Measurements from ENCODE around the gene CABP2.
A peak's percentile ranks its signal among the peaks of the same experiment; 100 is the strongest.

The CABP2 gene

DNA sequence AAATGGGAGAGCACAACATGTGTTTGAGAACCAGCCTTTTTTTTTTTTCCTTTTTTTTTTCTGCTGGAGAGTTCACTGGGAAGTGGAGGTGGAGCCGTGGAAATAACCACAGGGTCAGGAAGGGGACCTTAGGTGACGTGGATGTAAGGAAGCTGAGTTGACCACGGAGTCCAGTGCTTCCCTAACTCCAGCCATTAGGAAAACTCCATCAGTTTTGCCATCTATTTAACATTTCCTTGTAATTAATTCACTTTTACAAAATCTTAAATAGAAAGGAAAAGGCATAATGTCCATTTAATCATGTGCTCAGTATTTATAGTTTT is 13.3 kb downstream of the CABP2 start:
- H3K27ac ChIP-seq (ENCODE audit: low read depth, low read length), result no peak overlapping the region
- peaks cover 28% of the 10 kb centered on the region for H3K4me1 ChIP-seq (ENCODE audit: control insufficient read depth, low read length)
- peaks cover 24% of the 10 kb centered on the region for H3K27me3 ChIP-seq (ENCODE audit: control insufficient read depth, low read length)
- peaks cover 25% of the 10 kb centered on the region for H3K79me2 ChIP-seq (ENCODE audit: control insufficient read depth, low read length)
- H3F3A ChIP-seq (ENCODE audit: control insufficient read depth, insufficient read depth), result peaks cover 4% of the 10 kb centered on the region
- no peaks in the 10 kb centered on the region for H3K9me3 ChIP-seq (ENCODE audit: control insufficient read depth, insufficient read depth, low read length)
- TF ChIP-seq, protein P1, sequence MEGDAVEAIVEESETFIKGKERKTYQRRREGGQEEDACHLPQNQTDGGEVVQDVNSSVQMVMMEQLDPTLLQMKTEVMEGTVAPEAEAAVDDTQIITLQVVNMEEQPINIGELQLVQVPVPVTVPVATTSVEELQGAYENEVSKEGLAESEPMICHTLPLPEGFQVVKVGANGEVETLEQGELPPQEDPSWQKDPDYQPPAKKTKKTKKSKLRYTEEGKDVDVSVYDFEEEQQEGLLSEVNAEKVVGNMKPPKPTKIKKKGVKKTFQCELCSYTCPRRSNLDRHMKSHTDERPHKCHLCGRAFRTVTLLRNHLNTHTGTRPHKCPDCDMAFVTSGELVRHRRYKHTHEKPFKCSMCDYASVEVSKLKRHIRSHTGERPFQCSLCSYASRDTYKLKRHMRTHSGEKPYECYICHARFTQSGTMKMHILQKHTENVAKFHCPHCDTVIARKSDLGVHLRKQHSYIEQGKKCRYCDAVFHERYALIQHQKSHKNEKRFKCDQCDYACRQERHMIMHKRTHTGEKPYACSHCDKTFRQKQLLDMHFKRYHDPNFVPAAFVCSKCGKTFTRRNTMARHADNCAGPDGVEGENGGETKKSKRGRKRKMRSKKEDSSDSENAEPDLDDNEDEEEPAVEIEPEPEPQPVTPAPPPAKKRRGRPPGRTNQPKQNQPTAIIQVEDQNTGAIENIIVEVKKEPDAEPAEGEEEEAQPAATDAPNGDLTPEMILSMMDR (IDR thresholded peaks at IDR 0.05; ENCODE audit: low read depth, low read length, poor library complexity, severe bottlenecking), result no peak
- TF ChIP-seq EZH2phosphoT487 (IDR thresholded peaks at IDR 0.05; ENCODE audit: borderline replicate concordance, low read length), result no peak
- no peak overlapping the region for H3K4me3 ChIP-seq (ENCODE audit: low read length)
- no peaks in the 10 kb centered on the region for H3K9me2 ChIP-seq (replicated peaks; ENCODE audit: control insufficient read depth, low read length)
- no peak overlapping the region for H3K4me2 ChIP-seq (ENCODE audit: low read length)
- H3K36me3 ChIP-seq (ENCODE audit: control insufficient read depth, low read length), result peaks cover 12% of the 10 kb centered on the region
- H4K20me1 ChIP-seq (ENCODE audit: control insufficient read depth, insufficient read depth, low read depth, low read length), result no peaks in the 10 kb centered on the region

DNA sequence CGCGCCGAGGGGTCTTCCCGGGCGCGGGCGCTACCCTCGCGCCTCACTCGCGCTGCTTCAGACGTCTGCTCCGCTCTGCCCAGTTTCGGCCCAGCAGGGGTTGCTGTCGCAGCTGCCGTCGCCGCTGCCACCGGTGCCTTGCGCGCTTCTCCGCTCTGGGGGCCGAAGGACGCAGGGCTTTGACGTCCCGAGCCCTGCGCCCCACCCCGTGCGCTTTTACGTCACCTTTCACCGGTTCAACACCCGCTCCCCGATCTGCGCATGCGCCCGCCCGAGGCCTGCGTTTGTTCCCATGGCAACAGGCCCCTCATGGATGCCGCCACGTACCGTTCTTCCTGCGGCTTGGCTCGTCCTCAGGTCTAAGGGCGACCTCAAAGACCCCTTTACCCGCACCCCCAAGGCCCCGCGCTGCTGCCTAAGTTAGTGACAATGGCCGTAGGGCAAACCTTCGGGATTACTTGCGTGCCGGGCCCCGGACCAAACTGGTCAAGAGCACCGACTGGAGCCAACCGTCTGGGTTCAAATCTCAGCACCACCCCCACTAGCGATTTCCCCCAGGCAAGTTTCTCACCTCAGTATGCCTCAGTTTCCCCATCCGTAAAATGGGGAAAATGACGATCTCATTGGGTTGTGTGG is 14.6 kb downstream of the CABP2 start:
- H3K4me2 ChIP-seq (ENCODE audit: low read length), result peak overlapping the region; percentile 83
- H4K20me1 ChIP-seq (ENCODE audit: control insufficient read depth, insufficient read depth, low read depth, low read length), result peaks cover 3% of the 10 kb centered on the region; the same call in 1 of the 2 replicates
- no peaks in the 10 kb centered on the region for H3K9me2 ChIP-seq (replicated peaks; ENCODE audit: control insufficient read depth, low read length)
- peak overlapping the region; percentile 68 for H3K27ac ChIP-seq (ENCODE audit: low read depth, low read length)
- H3K4me3 ChIP-seq (ENCODE audit: low read length), result peak overlapping the region; percentile 89
- TF ChIP-seq, protein P1 (IDR thresholded peaks at IDR 0.05; ENCODE audit: low read depth, low read length, poor library complexity, severe bottlenecking), result no peak
- TF ChIP-seq EZH2phosphoT487 (IDR thresholded peaks at IDR 0.05; ENCODE audit: borderline replicate concordance, low read length), result no peak
- H3K9me3 ChIP-seq (ENCODE audit: control insufficient read depth, insufficient read depth, low read length), result no peaks in the 10 kb centered on the region
- peaks cover 17% of the 10 kb centered on the region for H3K27me3 ChIP-seq (ENCODE audit: control insufficient read depth, low read length)
- H3K79me2 ChIP-seq (ENCODE audit: control insufficient read depth, low read length), result peaks cover 38% of the 10 kb centered on the region
- peaks cover 32% of the 10 kb centered on the region for H3K4me1 ChIP-seq (ENCODE audit: control insufficient read depth, low read length)
- H3F3A ChIP-seq (ENCODE audit: control insufficient read depth, insufficient read depth), result peaks cover 4% of the 10 kb centered on the region
- H3K36me3 ChIP-seq (ENCODE audit: control insufficient read depth, low read length), result peaks cover 15% of the 10 kb centered on the region

DNA sequence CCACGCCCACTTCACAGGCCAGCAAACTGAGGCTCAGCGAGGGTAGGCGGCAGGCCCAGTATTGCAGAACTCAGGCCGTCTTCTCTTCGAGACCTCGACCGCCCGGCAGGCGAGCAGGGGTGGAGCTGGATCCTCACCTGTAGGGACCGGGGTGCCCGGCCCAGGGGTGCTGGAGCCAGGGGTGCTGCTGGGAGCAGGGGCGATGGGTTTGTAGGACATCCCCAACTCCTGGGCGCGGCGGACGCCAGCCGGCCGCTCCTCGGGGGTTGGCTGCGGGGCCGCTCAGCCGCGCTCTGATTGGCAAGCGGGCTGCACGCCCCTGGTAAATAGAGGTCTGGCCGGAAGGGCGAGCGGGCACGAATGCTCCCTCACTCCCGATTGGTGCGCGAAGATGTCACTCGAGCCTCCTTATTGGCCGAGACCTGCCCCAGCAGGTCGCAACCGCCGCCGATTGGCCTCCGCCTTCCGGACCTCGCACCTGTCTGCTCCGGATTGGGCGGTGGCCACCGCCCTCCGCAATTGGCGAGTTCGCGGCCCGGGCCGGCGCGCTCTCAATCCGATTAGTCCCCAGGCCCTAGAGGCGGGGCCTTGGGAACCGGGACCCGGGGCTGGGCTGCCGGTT is 15.3 kb downstream of the CABP2 start, which contains the start of gene CDK2AP2:
CDK2AP2 (minus strand) TSS at position 299 of the 622 bp plus-strand sequence; CDS start at position 219, 80 bp downstream.
- Histone ChIP-seq H3K4me2 (ENCODE audit: low read length) (peak within 1 kb of the TSS; percentile 83), H3K9me2 (replicated peaks; ENCODE audit: control insufficient read depth, low read length) (no peaks in the 10 kb centered on the region), H3F3A (ENCODE audit: control insufficient read depth, insufficient read depth) (peaks cover 4% of the 10 kb centered on the region), H3K27me3 (ENCODE audit: control insufficient read depth, low read length) (peaks cover 14% of the 10 kb centered on the region; the same call in 1 of the 2 replicates), H3K27ac (ENCODE audit: low read depth, low read length) (peak within 1 kb of the TSS; percentile 68), H3K36me3 (ENCODE audit: control insufficient read depth, low read length) (peaks cover 17% of the 10 kb centered on the region), H3K79me2 (ENCODE audit: control insufficient read depth, low read length) (peaks cover 44% of the 10 kb centered on the region), H4K20me1 (ENCODE audit: control insufficient read depth, insufficient read depth, low read depth, low read length) (peaks cover 6% of the 10 kb centered on the region; the same call in 1 of the 2 replicates), H3K9me3 (ENCODE audit: control insufficient read depth, insufficient read depth, low read length) (no peaks in the 10 kb centered on the region), H3K4me3 (ENCODE audit: low read length) (peak within 1 kb of the TSS; percentile 89), H3K4me1 (ENCODE audit: control insufficient read depth, low read length) (peaks cover 36% of the 10 kb centered on the region)
- TF ChIP-seq, protein P1 (IDR thresholded peaks at IDR 0.05; ENCODE audit: low read depth, low read length, poor library complexity, severe bottlenecking), result no peak
